DOHH2 (cell line): ENCODE data around the gene TMEM176B.

Experiments used
- CTCF ChIP-seq: fragments of 200-600 bp; sonication (generic); IDR thresholded peaks from one replicate; pipeline ENCODE4 v1.5.1; 2014; ENCODE audit warnings: antibody characterized with exemption, mild to moderate bottlenecking, low read depth, low read length; ENCODE audit not compliant: poor library complexity, severe bottlenecking
- EZH2phosphoT487 ChIP-seq: fragments of 200-600 bp; sonication (generic); IDR thresholded peaks from 2 replicates; pipeline ENCODE4 v1.6.1; 2017; ENCODE audit warnings: borderline replicate concordance, mild to moderate bottlenecking, antibody characterized with exemption, low read length, moderate library complexity, mixed read lengths

- TF ChIP-seq CTCF (no peak), EZH2phosphoT487 (no peak)
Measured at GRCh38 chr7:150791304-150791703, 8.9 kb downstream of the TMEM176B start.
